Spleen (tissue), 7 donors: ENCODE measurements around the gene MPZL1.

Experiments used
- POLR2A ChIP-seq, 3 donors: fragments of 450-650 bp; IDR thresholded peaks; one replicate each; pipeline ENCODE4 v1.5.1; 2017; ENCODE audit warnings: antibody characterized with exemption in 3 of 3, mild to moderate bottlenecking in 1 of 3
- POLR2AphosphoS5 ChIP-seq, 3 donors: sonication (generic); formaldehyde crosslinking; IDR thresholded peaks; one replicate each; pipeline ENCODE4 v1.5.1; 2017; ENCODE audit warnings: antibody characterized with exemption in 3 of 3
- TF ChIP-seq, protein P1 (sequence below), 11 experiments: fragments of 200-600 bp in 7 of 11; fragments of 450-650 bp in 4 of 11; sonication (generic) in 4 of 11; IDR thresholded peaks in 8 of 11; conservative IDR thresholded peaks in 3 of 11; 1 replicate in 7 of 11; 2 replicates in 4 of 11; pipeline versions ENCODE4 v1.4.0 to v1.8.0; 2016 to 2021; ENCODE audit warnings: antibody characterized with exemption in 11 of 11, inconsistent platforms in 4 of 11, mild to moderate bottlenecking in 1 of 11
- donor health status: DM: no; HTN: no; CAD: no; lungs with moderate emphysema.
- donor health status: DM: no; HTN: no; CAD: no.
- donor health status: DM: no; HTN: no; CAD: no.

DNA sequence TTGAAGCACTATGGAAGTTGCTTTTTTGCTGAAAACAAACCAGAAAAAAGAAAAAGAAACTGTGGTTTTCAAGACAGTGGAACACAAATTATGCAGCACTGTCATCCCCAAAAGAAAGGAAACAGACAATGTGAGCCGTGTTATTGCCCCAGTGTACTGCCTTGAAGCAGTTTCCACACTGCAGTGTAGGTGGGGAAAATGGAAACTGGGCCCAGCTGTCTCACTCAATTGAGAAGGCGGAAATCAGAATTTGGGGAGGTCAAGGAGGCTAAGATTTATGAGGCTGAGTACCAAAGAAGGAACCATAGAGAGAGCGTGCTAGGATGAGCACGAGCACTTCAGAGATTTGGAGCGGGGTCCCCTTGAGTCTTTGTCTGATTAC lies 55.5 kb downstream of the MPZL1 start:
- TF ChIP-seq POLR2A (IDR thresholded peaks at IDR 0.05), result no peak
- TF ChIP-seq, protein P1, sequence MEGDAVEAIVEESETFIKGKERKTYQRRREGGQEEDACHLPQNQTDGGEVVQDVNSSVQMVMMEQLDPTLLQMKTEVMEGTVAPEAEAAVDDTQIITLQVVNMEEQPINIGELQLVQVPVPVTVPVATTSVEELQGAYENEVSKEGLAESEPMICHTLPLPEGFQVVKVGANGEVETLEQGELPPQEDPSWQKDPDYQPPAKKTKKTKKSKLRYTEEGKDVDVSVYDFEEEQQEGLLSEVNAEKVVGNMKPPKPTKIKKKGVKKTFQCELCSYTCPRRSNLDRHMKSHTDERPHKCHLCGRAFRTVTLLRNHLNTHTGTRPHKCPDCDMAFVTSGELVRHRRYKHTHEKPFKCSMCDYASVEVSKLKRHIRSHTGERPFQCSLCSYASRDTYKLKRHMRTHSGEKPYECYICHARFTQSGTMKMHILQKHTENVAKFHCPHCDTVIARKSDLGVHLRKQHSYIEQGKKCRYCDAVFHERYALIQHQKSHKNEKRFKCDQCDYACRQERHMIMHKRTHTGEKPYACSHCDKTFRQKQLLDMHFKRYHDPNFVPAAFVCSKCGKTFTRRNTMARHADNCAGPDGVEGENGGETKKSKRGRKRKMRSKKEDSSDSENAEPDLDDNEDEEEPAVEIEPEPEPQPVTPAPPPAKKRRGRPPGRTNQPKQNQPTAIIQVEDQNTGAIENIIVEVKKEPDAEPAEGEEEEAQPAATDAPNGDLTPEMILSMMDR (IDR thresholded peaks at IDR 0.05 in 8 of 11, conservative IDR thresholded peaks at IDR 0.05 in 3 of 11), result no peak
- TF ChIP-seq POLR2AphosphoS5 (IDR thresholded peaks at IDR 0.05), result no peak
